ENCODE data around the gene PSKH1.
"Not testable (repeated sequence)": the region's sequence is repeated elsewhere in the genome, so short reads cannot be mapped to it uniquely, and the experiment has no call there.

Gene PSKH1

DNA sequence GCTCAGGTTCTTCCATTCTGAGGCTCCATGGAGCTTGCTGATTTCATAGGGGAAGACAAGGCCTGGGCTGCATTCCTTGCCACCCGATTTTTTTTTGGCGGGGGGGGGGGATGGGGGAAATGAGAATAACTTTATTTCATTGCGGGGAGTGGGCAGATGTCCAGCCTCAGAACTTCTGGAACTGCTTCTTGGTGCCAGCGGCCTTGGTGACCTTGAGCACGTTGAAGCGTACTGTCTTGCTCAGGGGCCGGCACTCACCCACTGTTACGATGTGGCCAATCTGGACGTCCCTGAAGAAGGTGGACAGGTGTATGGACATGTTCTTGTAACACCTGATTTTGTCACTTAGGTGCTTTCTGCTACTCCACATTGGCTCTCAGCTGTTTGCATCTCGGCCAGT, 37.3 kb upstream of the PSKH1 start:
- H3K27me3 ChIP-seq (replicated peaks; ENCODE audit: control insufficient read depth, insufficient read depth, low read length, poor library complexity, severe bottlenecking) = no peaks in the 10 kb centered on the region
- peaks cover 3% of the 10 kb centered on the region for H3K36me3 ChIP-seq (ENCODE audit: control insufficient read depth, insufficient read depth, low read length)
- no peaks in the 10 kb centered on the region for H3K9me3 ChIP-seq (ENCODE audit: control insufficient read depth, low read length)
- H3K4me3 ChIP-seq (ENCODE audit: insufficient read depth, low read depth, low read length, poor library complexity, severe bottlenecking) = no peak overlapping the region
- peaks cover 7% of the 10 kb centered on the region for H3K4me1 ChIP-seq (ENCODE audit: control insufficient read depth, insufficient read depth, low read length, poor library complexity, severe bottlenecking)
- H3K27ac ChIP-seq (ENCODE audit: insufficient read depth, low read length, poor library complexity, severe bottlenecking) = no peak overlapping the region
- DNase-seq = no peak

DNA sequence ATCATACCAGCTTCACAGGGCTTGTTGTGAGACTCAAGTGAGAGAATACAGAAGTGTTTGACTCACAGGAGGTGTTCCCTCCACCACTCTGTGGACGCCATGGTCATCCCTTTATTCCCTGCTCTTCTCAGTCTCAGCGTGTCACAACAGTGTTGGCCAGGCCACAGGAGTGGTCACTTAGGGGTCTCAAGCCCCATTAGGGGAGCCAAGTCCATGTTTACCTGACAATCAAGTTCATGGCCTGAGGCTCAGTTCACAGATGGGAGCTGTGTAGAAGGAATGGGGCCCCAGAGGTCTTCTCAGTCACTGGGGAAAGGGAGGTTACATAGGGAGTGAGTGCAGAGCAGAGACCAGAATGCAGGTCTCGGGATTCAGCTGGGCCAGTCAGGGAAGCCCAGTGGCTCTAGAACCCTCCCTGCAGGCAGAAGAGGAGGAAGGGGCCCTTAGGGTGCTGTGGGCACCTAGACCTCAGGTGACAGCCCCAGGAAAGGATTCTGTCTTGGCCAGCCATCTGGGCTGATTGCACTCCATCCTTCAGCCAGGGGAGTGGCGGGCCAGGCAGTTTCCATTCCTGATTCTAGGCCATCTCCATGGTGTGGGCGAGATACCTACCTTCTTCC, 36.0 kb upstream of the PSKH1 start:
- Histone ChIP-seq H3K9me3 (ENCODE audit: control insufficient read depth, low read length) (no peaks in the 10 kb centered on the region), H3K4me1 (ENCODE audit: control insufficient read depth, insufficient read depth, low read length, poor library complexity, severe bottlenecking) (peaks cover 7% of the 10 kb centered on the region), H3K4me3 (ENCODE audit: insufficient read depth, low read depth, low read length, poor library complexity, severe bottlenecking) (no peak overlapping the region), H3K27me3 (replicated peaks; ENCODE audit: control insufficient read depth, insufficient read depth, low read length, poor library complexity, severe bottlenecking) (no peaks in the 10 kb centered on the region), H3K36me3 (ENCODE audit: control insufficient read depth, insufficient read depth, low read length) (peaks cover 7% of the 10 kb centered on the region), H3K27ac (ENCODE audit: insufficient read depth, low read length, poor library complexity, severe bottlenecking) (peak overlapping the region; percentile 55)
- DNase-seq = no peak

- Histone ChIP-seq H3K27ac (ENCODE audit: insufficient read depth, low read length, poor library complexity, severe bottlenecking) (peak overlapping the region; percentile 55), H3K27me3 (replicated peaks; ENCODE audit: control insufficient read depth, insufficient read depth, low read length, poor library complexity, severe bottlenecking) (no peaks in the 10 kb centered on the region), H3K9me3 (ENCODE audit: control insufficient read depth, low read length) (no peaks in the 10 kb centered on the region), H3K36me3 (ENCODE audit: control insufficient read depth, insufficient read depth, low read length) (peaks cover 7% of the 10 kb centered on the region), H3K4me3 (ENCODE audit: insufficient read depth, low read depth, low read length, poor library complexity, severe bottlenecking) (no peak overlapping the region), H3K4me1 (ENCODE audit: control insufficient read depth, insufficient read depth, low read length, poor library complexity, severe bottlenecking) (peaks cover 7% of the 10 kb centered on the region)
- DNase-seq = peak; percentile 31 to 46 (median 44)
Measured at GRCh38 chr16:67857547-67858233, 35.4 kb upstream of the PSKH1 start.

GRCh38 chr16:67858500-67858899, 34.6 kb upstream of the PSKH1 start:
- Histone ChIP-seq H3K9me3 (ENCODE audit: control insufficient read depth, low read length) (no peaks in the 10 kb centered on the region), H3K36me3 (ENCODE audit: control insufficient read depth, insufficient read depth, low read length) (peaks cover 7% of the 10 kb centered on the region), H3K27me3 (replicated peaks; ENCODE audit: control insufficient read depth, insufficient read depth, low read length, poor library complexity, severe bottlenecking) (no peaks in the 10 kb centered on the region), H3K4me3 (ENCODE audit: insufficient read depth, low read depth, low read length, poor library complexity, severe bottlenecking) (no peak overlapping the region), H3K27ac (ENCODE audit: insufficient read depth, low read length, poor library complexity, severe bottlenecking) (peak overlapping the region; percentile 48), H3K4me1 (ENCODE audit: control insufficient read depth, insufficient read depth, low read length, poor library complexity, severe bottlenecking) (peaks cover 7% of the 10 kb centered on the region)
- DNase-seq = no peak

- Histone ChIP-seq H3K4me3 (ENCODE audit: insufficient read depth, low read depth, low read length, poor library complexity, severe bottlenecking) (no peak overlapping the region), H3K9me3 (ENCODE audit: control insufficient read depth, low read length) (no peaks in the 10 kb centered on the region), H3K36me3 (ENCODE audit: control insufficient read depth, insufficient read depth, low read length) (peaks cover 17% of the 10 kb centered on the region), H3K4me1 (ENCODE audit: control insufficient read depth, insufficient read depth, low read length, poor library complexity, severe bottlenecking) (peaks cover 7% of the 10 kb centered on the region), H3K27me3 (replicated peaks; ENCODE audit: control insufficient read depth, insufficient read depth, low read length, poor library complexity, severe bottlenecking) (no peaks in the 10 kb centered on the region), H3K27ac (ENCODE audit: insufficient read depth, low read length, poor library complexity, severe bottlenecking) (no peak overlapping the region)
- DNase-seq = no peak
Measured at GRCh38 chr16:67860589-67861398, 32.3 kb upstream of the PSKH1 start.

- no peak for DNase-seq
- Histone ChIP-seq H3K27me3 (replicated peaks; ENCODE audit: control insufficient read depth, insufficient read depth, low read length, poor library complexity, severe bottlenecking) (no peaks in the 10 kb centered on the region), H3K36me3 (ENCODE audit: control insufficient read depth, insufficient read depth, low read length) (peaks cover 17% of the 10 kb centered on the region), H3K27ac (ENCODE audit: insufficient read depth, low read length, poor library complexity, severe bottlenecking) (no peak overlapping the region), H3K9me3 (ENCODE audit: control insufficient read depth, low read length) (no peaks in the 10 kb centered on the region), H3K4me1 (ENCODE audit: control insufficient read depth, insufficient read depth, low read length, poor library complexity, severe bottlenecking) (peaks cover 7% of the 10 kb centered on the region), H3K4me3 (ENCODE audit: insufficient read depth, low read depth, low read length, poor library complexity, severe bottlenecking) (no peak overlapping the region)
Measured at GRCh38 chr16:67861877-67862276, 31.2 kb upstream of the PSKH1 start.

- Histone ChIP-seq H3K4me3 (ENCODE audit: insufficient read depth, low read depth, low read length, poor library complexity, severe bottlenecking) (no peak overlapping the region), H3K9me3 (ENCODE audit: control insufficient read depth, low read length) (no peaks in the 10 kb centered on the region), H3K27ac (ENCODE audit: insufficient read depth, low read length, poor library complexity, severe bottlenecking) (no peak overlapping the region), H3K4me1 (ENCODE audit: control insufficient read depth, insufficient read depth, low read length, poor library complexity, severe bottlenecking) (peaks cover 2% of the 10 kb centered on the region), H3K36me3 (ENCODE audit: control insufficient read depth, insufficient read depth, low read length) (peaks cover 19% of the 10 kb centered on the region), H3K27me3 (replicated peaks; ENCODE audit: control insufficient read depth, insufficient read depth, low read length, poor library complexity, severe bottlenecking) (no peaks in the 10 kb centered on the region)
- DNase-seq = no peak
Measured at GRCh38 chr16:67862623-67863583, 30.2 kb upstream of the PSKH1 start.

DNA sequence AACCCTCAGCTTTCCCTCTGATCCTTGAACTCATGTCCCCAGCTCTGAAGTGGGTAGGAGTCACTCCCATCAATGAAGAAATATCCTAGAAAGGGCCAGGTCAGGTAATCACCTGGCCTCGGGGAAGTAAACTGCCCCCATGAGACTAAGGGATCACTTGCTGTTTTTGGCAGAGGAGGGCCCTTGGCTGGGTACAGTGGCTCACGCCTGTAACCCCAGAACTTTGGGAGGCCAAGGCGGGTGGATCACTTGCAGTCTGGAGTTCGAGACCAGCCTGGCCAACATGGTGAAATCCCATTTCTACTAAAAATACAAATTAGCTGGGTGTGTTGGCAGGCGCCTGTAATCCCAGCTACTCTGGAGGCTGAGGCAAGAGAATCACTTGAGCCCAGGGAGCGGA, 29.0 kb upstream of the PSKH1 start:
- peaks cover 30% of the 10 kb centered on the region for H3K36me3 ChIP-seq (ENCODE audit: control insufficient read depth, insufficient read depth, low read length)
- not testable (repeated sequence) for H3K27ac ChIP-seq (ENCODE audit: insufficient read depth, low read length, poor library complexity, severe bottlenecking); DNase-seq; H3K4me1 ChIP-seq (ENCODE audit: control insufficient read depth, insufficient read depth, low read length, poor library complexity, severe bottlenecking); H3K27me3 ChIP-seq (replicated peaks; ENCODE audit: control insufficient read depth, insufficient read depth, low read length, poor library complexity, severe bottlenecking); H3K4me3 ChIP-seq (ENCODE audit: insufficient read depth, low read depth, low read length, poor library complexity, severe bottlenecking); H3K9me3 ChIP-seq (ENCODE audit: control insufficient read depth, low read length)

DNA sequence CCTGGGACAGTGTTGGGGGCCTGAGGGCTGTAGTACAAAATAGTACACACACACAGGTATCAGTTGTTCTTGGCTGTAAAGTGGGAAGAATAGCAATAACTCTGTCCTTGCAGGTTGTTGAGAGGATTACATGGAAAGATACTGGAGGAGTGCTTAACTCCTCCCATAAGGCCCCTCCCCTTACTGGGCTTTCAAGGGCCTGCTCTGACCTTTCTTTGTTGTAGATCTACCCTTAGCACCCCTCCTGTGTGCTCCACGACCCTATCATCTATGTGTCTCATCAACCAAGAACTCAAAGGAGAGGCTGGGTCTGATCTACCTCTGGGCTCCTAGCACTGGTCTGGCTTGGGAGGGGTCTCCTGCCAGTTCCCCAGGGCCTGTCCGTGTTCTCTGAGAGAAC, 28.5 kb upstream of the PSKH1 start:
- H3K4me1 ChIP-seq (ENCODE audit: control insufficient read depth, insufficient read depth, low read length, poor library complexity, severe bottlenecking) = no peaks in the 10 kb centered on the region
- no peaks in the 10 kb centered on the region for H3K9me3 ChIP-seq (ENCODE audit: control insufficient read depth, low read length)
- no peak for DNase-seq
- no peaks in the 10 kb centered on the region for H3K27me3 ChIP-seq (replicated peaks; ENCODE audit: control insufficient read depth, insufficient read depth, low read length, poor library complexity, severe bottlenecking)
- no peak overlapping the region for H3K27ac ChIP-seq (ENCODE audit: insufficient read depth, low read length, poor library complexity, severe bottlenecking)
- H3K36me3 ChIP-seq (ENCODE audit: control insufficient read depth, insufficient read depth, low read length) = peaks cover 31% of the 10 kb centered on the region
- no peak overlapping the region for H3K4me3 ChIP-seq (ENCODE audit: insufficient read depth, low read depth, low read length, poor library complexity, severe bottlenecking)

Data from effector memory CD4-positive, alpha-beta T cell (primary cell).